ENCODE measurements around the gene ZNF532. TPM values are rescaled to one million over a fixed set of nuclear protein-coding genes. Genes with fewer than 3 reads are reported as not detected.

Gene ZNF532
- total and polyA plus RNA-seq, 2 donors (not counting 3 experiments of a cell fraction or from before 2014, with no cell fraction given): 42.3 to 70.1 TPM

DNA sequence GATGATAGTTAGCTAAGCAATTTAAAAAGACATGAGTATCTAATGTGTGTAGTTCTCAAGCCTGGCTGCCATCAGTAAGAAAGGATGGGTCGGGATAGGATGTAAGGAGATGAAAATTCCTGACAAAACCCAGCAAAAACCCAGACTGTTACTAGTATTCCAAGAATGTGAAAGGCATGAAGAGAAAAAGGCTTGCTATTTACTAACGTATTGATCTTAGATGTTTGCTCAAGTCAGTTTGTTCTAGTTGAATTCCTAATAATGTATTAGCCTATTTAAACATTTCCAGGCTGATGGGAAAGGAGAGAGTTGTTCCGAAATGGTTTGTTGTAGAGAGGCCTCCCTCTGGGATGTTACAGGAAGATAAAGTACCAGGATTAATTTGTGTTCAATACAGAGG is 88.2 kb downstream of the ZNF532 start:
- ChIA-PET POLR2A (no interaction called here), CTCF (interaction anchor here (0.6 kb wide), 1 partner anchor 170 kb away, joined by 3 read pairs; no protein-coding TSS in a partner anchor)
- Histone ChIP-seq H4K20me1 (replicated peaks; ENCODE audit: control insufficient read depth, extremely low read depth, insufficient read depth, low read length) (no peaks in the 10 kb centered on the region), H3K4me3 (replicated peaks in 1 of 3; ENCODE audit: insufficient read depth in 1 of 3, low read depth in 1 of 3, low read length in 3 of 3) (no peak overlapping the region), H3K4me1 (ENCODE audit: control insufficient read depth, extremely low read depth, insufficient read depth, low read length) (peaks cover 4% of the 10 kb centered on the region), H3K27ac (ENCODE audit: insufficient read depth, low read depth, low read length) (no peak overlapping the region), H3K9me3 (replicated peaks; ENCODE audit: control insufficient read depth, insufficient read depth, low read length) (no peaks in the 10 kb centered on the region), H3K9me1 (replicated peaks; ENCODE audit: control insufficient read depth, extremely low read depth, insufficient read depth, low read length) (no peaks in the 10 kb centered on the region), H3K4me2 (ENCODE audit: insufficient read depth, low read length) (no peak overlapping the region), H3K36me3 (ENCODE audit: control insufficient read depth in 2 of 2, extremely low read depth in 1 of 2, insufficient read depth in 2 of 2, low read length in 2 of 2) (peaks cover 0 to 2% of the 10 kb centered on the region in 2 experiments), H3K27me3 (ENCODE audit: control insufficient read depth in 2 of 2, insufficient read depth in 2 of 2, low read length in 2 of 2) (no peaks in the 10 kb centered on the region), H2AFZ (ENCODE audit: low read depth, low read length) (no peak overlapping the region), H3K9ac (replicated peaks; ENCODE audit: extremely low read depth, insufficient read depth, low read length) (no peak overlapping the region), H3K79me2 (ENCODE audit: control insufficient read depth, insufficient read depth, low read length) (no peaks in the 10 kb centered on the region)
- intact Hi-C loops (cut with micrococcal nuclease): no loop called here
- DNase-seq (ENCODE audit: low read depth, low spot score) (no peak), FAIRE-seq (no peak)
- no TSS peak for BruUV-seq (replicated peaks)
- TF ChIP-seq JUN (IDR thresholded peaks at IDR 0.05; ENCODE audit: borderline replicate concordance, insufficient read depth, insufficient read length, low read depth) (no peak), POLR2AphosphoS5 (IDR thresholded peaks at IDR 0.05; ENCODE audit: insufficient read depth, low read depth, low read length) (no peak), EZH2 (IDR thresholded peaks at IDR 0.05; ENCODE audit: borderline replicate concordance, low read depth, low read length, severe bottlenecking) (no peak), GATA2 (IDR thresholded peaks at IDR 0.05; ENCODE audit: insufficient read depth, insufficient read length, low read depth, low read length) (no peak), MYC (IDR thresholded peaks at IDR 0.05; ENCODE audit: low read depth, low read length) (no peak), FOS (IDR thresholded peaks at IDR 0.05; ENCODE audit: borderline replicate concordance, insufficient read depth, low read length) (no peak), POLR2A (IDR thresholded peaks at IDR 0.05; ENCODE audit: low read depth, low read length) (no peak)
- TF ChIP-seq, protein P1, sequence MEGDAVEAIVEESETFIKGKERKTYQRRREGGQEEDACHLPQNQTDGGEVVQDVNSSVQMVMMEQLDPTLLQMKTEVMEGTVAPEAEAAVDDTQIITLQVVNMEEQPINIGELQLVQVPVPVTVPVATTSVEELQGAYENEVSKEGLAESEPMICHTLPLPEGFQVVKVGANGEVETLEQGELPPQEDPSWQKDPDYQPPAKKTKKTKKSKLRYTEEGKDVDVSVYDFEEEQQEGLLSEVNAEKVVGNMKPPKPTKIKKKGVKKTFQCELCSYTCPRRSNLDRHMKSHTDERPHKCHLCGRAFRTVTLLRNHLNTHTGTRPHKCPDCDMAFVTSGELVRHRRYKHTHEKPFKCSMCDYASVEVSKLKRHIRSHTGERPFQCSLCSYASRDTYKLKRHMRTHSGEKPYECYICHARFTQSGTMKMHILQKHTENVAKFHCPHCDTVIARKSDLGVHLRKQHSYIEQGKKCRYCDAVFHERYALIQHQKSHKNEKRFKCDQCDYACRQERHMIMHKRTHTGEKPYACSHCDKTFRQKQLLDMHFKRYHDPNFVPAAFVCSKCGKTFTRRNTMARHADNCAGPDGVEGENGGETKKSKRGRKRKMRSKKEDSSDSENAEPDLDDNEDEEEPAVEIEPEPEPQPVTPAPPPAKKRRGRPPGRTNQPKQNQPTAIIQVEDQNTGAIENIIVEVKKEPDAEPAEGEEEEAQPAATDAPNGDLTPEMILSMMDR (IDR thresholded peaks at IDR 0.05; ENCODE audit: extremely low read depth in 1 of 2, insufficient read depth in 1 of 2, low read depth in 1 of 2, low read length in 2 of 2): no peak
- TF ChIP-seq, protein P2, sequence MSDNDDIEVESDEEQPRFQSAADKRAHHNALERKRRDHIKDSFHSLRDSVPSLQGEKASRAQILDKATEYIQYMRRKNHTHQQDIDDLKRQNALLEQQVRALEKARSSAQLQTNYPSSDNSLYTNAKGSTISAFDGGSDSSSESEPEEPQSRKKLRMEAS (IDR thresholded peaks at IDR 0.05; ENCODE audit: insufficient read depth, insufficient read length): no peak
- dilution Hi-C loops (cut with MboI; ENCODE audit: extremely low pct_ligation_motif_present, low sequenced_read_pairs): no loop called here
